ENCODE results near the gene MKRN1.
A peak's percentile ranks its signal among the peaks of the same experiment; 100 is the strongest.

Gene MKRN1

GRCh38 chr7:140404565-140405065, 74.7 kb downstream of the MKRN1 start:
- H3F3A ChIP-seq (ENCODE audit: low read depth), result no peaks in the 10 kb centered on the region
- H3K27me3 ChIP-seq (ENCODE audit: insufficient read depth, low read length, poor library complexity, severe bottlenecking), result no peaks in the 10 kb centered on the region
- no peaks in the 10 kb centered on the region for H3K79me2 ChIP-seq (ENCODE audit: insufficient read depth, low read length)
- TF ChIP-seq EZH2phosphoT487 (IDR thresholded peaks at IDR 0.05; ENCODE audit: borderline replicate concordance) (no peak), CTCF (conservative IDR thresholded peaks at IDR 0.05; ENCODE audit: low read length) (no peak)
- H3K4me1 ChIP-seq (ENCODE audit: insufficient read depth, low read length, poor library complexity, severe bottlenecking), result peaks cover 2% of the 10 kb centered on the region
- no peak overlapping the region for H3K9ac ChIP-seq (ENCODE audit: low read depth, low read length, poor library complexity, severe bottlenecking)
- no peaks in the 10 kb centered on the region for H3K36me3 ChIP-seq (ENCODE audit: insufficient read depth, low read length)
- H3K9me3 ChIP-seq (ENCODE audit: insufficient read depth, low read depth, low read length), result no peaks in the 10 kb centered on the region
- peak overlapping the region; percentile 72 for H3K4me2 ChIP-seq (ENCODE audit: low read depth, low read length, poor library complexity, severe bottlenecking)
- H3K9me2 ChIP-seq (replicated peaks; ENCODE audit: low read depth, low read length), result no peaks in the 10 kb centered on the region
- H3K4me3 ChIP-seq (ENCODE audit: low read length, poor library complexity, severe bottlenecking), result peak overlapping the region; percentile 67
- peak overlapping the region; percentile 89 for H2AFZ ChIP-seq (ENCODE audit: low read length)
- no peaks in the 10 kb centered on the region for H4K20me1 ChIP-seq (ENCODE audit: insufficient read depth, low read length, poor library complexity, severe bottlenecking)

- TF ChIP-seq EZH2phosphoT487 (IDR thresholded peaks at IDR 0.05; ENCODE audit: borderline replicate concordance), result no peak
- TF ChIP-seq CTCF (conservative IDR thresholded peaks at IDR 0.05; ENCODE audit: low read length), result no peak
- H3K36me3 ChIP-seq (ENCODE audit: insufficient read depth, low read length), result no peaks in the 10 kb centered on the region
- H3K27me3 ChIP-seq (ENCODE audit: insufficient read depth, low read length, poor library complexity, severe bottlenecking), result no peaks in the 10 kb centered on the region
- no peak within 1 kb of the TSS for H3K9ac ChIP-seq (ENCODE audit: low read depth, low read length, poor library complexity, severe bottlenecking)
- no peaks in the 10 kb centered on the region for H4K20me1 ChIP-seq (ENCODE audit: insufficient read depth, low read length, poor library complexity, severe bottlenecking)
- peak within 1 kb of the TSS; percentile 72 for H3K4me2 ChIP-seq (ENCODE audit: low read depth, low read length, poor library complexity, severe bottlenecking)
- H3F3A ChIP-seq (ENCODE audit: low read depth), result no peaks in the 10 kb centered on the region
- H3K9me3 ChIP-seq (ENCODE audit: insufficient read depth, low read depth, low read length), result no peaks in the 10 kb centered on the region
- H3K4me3 ChIP-seq (ENCODE audit: low read length, poor library complexity, severe bottlenecking), result peak within 1 kb of the TSS; percentile 67
- no peaks in the 10 kb centered on the region for H3K9me2 ChIP-seq (replicated peaks; ENCODE audit: low read depth, low read length)
- H2AFZ ChIP-seq (ENCODE audit: low read length), result peak within 1 kb of the TSS; percentile 89
- no peaks in the 10 kb centered on the region for H3K79me2 ChIP-seq (ENCODE audit: insufficient read depth, low read length)
- peaks cover 2% of the 10 kb centered on the region for H3K4me1 ChIP-seq (ENCODE audit: insufficient read depth, low read length, poor library complexity, severe bottlenecking)
These were observed 75.3 kb downstream of the MKRN1 start, which contains the start of gene RAB19 for GRCh38 chr7:140403878-140404564. Gene RAB19, plus strand, starts transcription at chr7:140404058. Its CDS starts 3,589 bp downstream, at chr7:140407647.
